Suppressor macrophage treated with lipopolysaccharide for 4 hours (primary cell): ENCODE data around the gene CT45A7.
"Not testable (repeated sequence)": the region's sequence is repeated elsewhere in the genome, so short reads cannot be mapped to it uniquely, and the experiment has no call there.

Source experiments
- DNase-seq: peaks from one replicate; pipeline ENCODE4 v3.0.0-alpha.2; 2020

Gene CT45A7

GRCh38 chrX:135837180-135837579 is at the start of gene CT45A7:
TSS of gene CT45A7 (minus strand) at chrX:135837280. CDS start at chrX:135833533, 3,747 bp downstream.
- not testable (repeated sequence) for DNase-seq

GRCh38 chrX:135882741-135883140 is 45.7 kb upstream of the CT45A7 start:
- not testable (repeated sequence) for DNase-seq

- DNase-seq: not testable (repeated sequence)
Observed at GRCh38 chrX:135871712-135872111, 34.6 kb upstream of the CT45A7 start, which contains the start of gene CT45A9. TSS of gene CT45A9 (minus strand) at chrX:135871812. CDS start at chrX:135868061, 3,751 bp downstream.

- not testable (repeated sequence) for DNase-seq
Observed at GRCh38 chrX:135854438-135854837, 17.4 kb upstream of the CT45A7 start, which contains the start of gene CT45A8. TSS of gene CT45A8 (minus strand) at chrX:135854538. CDS start at chrX:135850783, 3,755 bp downstream.

- not testable (repeated sequence) for DNase-seq
Observed at GRCh38 chrX:135819912-135820311, 17.2 kb downstream of the CT45A7 start, which contains the start of gene CT45A2. TSS of gene CT45A2 (minus strand) at chrX:135820012. CDS start at chrX:135816265, 3,747 bp downstream.

GRCh38 chrX:135802687-135803086 is 34.4 kb downstream of the CT45A7 start, which contains the start of gene CT45A6:
TSS of gene CT45A6 (minus strand) at chrX:135802787. CDS start at chrX:135798993, 3,794 bp downstream.
- DNase-seq: not testable (repeated sequence)

GRCh38 chrX:135785403-135785802 is 51.7 kb downstream of the CT45A7 start, which contains the start of gene CT45A5:
TSS of gene CT45A5 (minus strand) at chrX:135785503. CDS start at chrX:135781729, 3,774 bp downstream.
- not testable (repeated sequence) for DNase-seq
